ENCODE data around the gene UFL1. TPM values are rescaled to one million over a fixed set of nuclear protein-coding genes. Genes with fewer than 3 reads are reported as not detected.
A peak's percentile ranks its signal among the peaks of the same experiment; 100 is the strongest.
"Not testable (repeated sequence)": the region's sequence is repeated elsewhere in the genome, so short reads cannot be mapped to it uniquely, and the experiment has no call there.

The UFL1 gene
- total RNA-seq, 1 donor from 2014 or later = 17.7 TPM

DNA sequence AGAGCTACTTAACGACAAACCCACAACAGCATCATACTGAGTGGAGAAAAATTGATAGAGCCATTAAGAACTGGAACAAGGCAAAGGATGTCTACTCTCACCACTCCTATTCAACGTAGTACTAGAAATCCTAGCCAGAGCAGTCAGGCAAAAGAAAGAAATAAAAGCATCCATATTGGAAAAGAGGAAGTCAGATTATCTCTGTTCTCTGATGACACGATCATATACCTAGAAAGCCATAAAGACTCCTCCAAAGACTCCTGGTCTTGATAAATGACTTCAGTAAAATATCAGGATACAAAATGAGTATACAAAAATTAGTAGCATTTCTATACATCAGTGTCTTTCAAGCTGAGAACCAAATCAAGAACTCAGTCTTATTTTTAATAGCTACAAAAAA is 24.3 kb downstream of the UFL1 start:
- no peak for DNase-seq (ENCODE audit: extremely low spot score in 2 of 2)
- H3K4me1 ChIP-seq = no peaks in the 10 kb centered on the region
- H3K36me3 ChIP-seq = peaks cover 0 to 58% of the 10 kb centered on the region in 2 donors
- H3K27me3 ChIP-seq = no peaks in the 10 kb centered on the region
- no peak overlapping the region for H3K4me3 ChIP-seq
- H3K9me3 ChIP-seq = no peaks in the 10 kb centered on the region
- intact Hi-C loops (cut with DNase I) = no loop called here
- no peak for TF ChIP-seq POLR2A (IDR thresholded peaks at IDR 0.05)
- no peak overlapping the region for H3K27ac ChIP-seq

DNA sequence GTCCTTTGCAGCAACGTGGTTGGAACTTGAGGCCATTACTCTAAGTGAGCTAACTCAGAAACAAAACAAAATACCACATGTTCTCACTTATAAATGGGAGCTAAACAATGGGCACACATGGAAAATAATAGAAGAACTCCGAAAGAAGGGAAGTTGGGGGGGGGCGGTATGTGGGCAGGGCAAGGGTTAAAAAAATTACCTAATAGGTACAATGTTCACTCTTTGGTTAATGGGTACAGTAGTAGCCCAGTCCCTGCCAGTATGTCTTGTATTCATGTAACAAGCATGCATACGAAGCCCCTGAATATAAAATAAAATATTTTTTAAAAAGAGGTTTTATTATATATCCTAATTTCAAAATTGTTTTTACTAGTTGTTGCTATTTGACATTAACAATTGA is 26.0 kb downstream of the UFL1 start:
- Histone ChIP-seq H3K27me3 (no peaks in the 10 kb centered on the region), H3K4me1 (no peaks in the 10 kb centered on the region), H3K36me3 (peaks cover 0 to 75% of the 10 kb centered on the region in 2 donors), H3K9me3 (no peaks in the 10 kb centered on the region), H3K27ac (no peak overlapping the region), H3K4me3 (no peak overlapping the region)
- DNase-seq (ENCODE audit: extremely low spot score in 2 of 2) = no peak
- TF ChIP-seq, protein P1, sequence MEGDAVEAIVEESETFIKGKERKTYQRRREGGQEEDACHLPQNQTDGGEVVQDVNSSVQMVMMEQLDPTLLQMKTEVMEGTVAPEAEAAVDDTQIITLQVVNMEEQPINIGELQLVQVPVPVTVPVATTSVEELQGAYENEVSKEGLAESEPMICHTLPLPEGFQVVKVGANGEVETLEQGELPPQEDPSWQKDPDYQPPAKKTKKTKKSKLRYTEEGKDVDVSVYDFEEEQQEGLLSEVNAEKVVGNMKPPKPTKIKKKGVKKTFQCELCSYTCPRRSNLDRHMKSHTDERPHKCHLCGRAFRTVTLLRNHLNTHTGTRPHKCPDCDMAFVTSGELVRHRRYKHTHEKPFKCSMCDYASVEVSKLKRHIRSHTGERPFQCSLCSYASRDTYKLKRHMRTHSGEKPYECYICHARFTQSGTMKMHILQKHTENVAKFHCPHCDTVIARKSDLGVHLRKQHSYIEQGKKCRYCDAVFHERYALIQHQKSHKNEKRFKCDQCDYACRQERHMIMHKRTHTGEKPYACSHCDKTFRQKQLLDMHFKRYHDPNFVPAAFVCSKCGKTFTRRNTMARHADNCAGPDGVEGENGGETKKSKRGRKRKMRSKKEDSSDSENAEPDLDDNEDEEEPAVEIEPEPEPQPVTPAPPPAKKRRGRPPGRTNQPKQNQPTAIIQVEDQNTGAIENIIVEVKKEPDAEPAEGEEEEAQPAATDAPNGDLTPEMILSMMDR (IDR thresholded peaks at IDR 0.05) = no peak
- no peak for TF ChIP-seq POLR2AphosphoS5 (IDR thresholded peaks at IDR 0.05; ENCODE audit: insufficient read depth in 1 of 2, low read depth in 1 of 2)
- TF ChIP-seq POLR2A (IDR thresholded peaks at IDR 0.05) = no peak
- intact Hi-C loops (cut with DNase I) = no loop called here

DNA sequence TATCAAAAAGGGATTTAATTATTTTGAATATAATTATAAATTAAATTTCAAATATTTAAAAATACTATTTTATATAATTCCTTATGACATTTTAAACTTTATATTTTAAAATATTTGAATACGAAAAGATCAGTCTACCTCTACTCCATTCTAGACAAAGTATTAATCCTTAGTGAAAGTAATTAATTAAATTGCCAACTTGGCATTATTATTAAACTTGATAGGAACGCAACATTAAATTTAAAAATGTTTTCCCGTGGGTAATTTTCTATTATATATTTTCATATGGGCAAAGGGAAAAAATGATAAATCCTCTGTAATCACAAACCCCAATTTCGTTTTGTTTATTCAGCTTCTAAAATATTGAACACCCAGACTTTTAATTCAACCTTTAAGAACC is 33.0 kb downstream of the UFL1 start:
- Histone ChIP-seq H3K9me3 (no peaks in the 10 kb centered on the region), H3K27me3 (no peaks in the 10 kb centered on the region), H3K4me1 (no peaks in the 10 kb centered on the region), H3K4me3 (no peak overlapping the region), H3K27ac (no peak overlapping the region), H3K36me3 (peaks cover 0 to 44% of the 10 kb centered on the region in 2 donors)
- TF ChIP-seq, protein P1 (IDR thresholded peaks at IDR 0.05) = no peak
- intact Hi-C loops (cut with DNase I) = no loop called here
- no peak for DNase-seq (ENCODE audit: extremely low spot score in 2 of 2)

DNA sequence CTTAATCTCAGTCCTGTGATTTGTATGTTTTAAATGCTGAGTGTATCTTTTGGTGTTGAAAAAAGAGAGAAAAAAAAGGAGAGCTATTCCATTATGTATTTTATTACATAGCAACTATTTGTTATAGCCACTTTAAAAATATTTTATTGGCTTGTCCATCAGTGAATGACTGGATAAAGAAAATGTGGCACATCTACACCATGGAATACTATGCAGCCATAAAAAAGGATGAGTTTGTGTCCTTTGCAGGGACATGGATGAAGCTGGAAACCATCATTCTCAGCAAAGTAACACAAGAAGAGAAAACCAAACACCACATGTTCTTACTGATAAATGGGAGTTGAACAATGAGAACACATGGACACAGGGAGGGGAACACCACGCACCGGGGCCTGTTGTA is 38.1 kb downstream of the UFL1 start:
- intact Hi-C loops (cut with DNase I); H3K27me3 ChIP-seq; H3K4me3 ChIP-seq; DNase-seq (ENCODE audit: extremely low spot score in 2 of 2); H3K27ac ChIP-seq; H3K4me1 ChIP-seq; H3K9me3 ChIP-seq; H3K36me3 ChIP-seq: not testable (repeated sequence)

DNA sequence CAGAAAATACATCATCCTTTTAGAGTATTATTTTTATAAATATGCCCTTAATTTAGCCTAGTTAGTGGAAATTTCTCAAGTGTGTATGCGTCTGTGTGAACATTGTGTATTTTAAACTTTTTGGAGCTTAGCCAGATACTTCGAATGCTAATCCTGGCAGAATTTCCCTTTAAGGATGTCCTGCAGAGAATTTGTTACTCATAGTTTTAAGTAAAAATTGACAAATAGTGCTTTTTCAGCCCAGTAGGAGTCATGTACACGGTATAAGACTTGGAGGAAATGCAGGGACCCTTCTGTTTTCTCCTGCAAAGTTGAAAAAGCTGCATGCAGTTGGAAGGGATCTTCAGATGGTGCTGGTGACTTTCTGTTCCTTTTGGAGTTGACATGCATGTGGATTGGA is 41.3 kb downstream of the UFL1 start, which contains the start of gene FHL5:
TSS of gene FHL5 (plus strand) at position 243 of the 400 bp plus-strand sequence. CDS start 40,486 bp downstream, outside the sequence.
- DNase-seq (ENCODE audit: extremely low spot score in 2 of 2) = no peak
- TF ChIP-seq, protein P1 (IDR thresholded peaks at IDR 0.05) = no peak
- peak in 1 of 2 donors; percentile 24 for TF ChIP-seq POLR2AphosphoS5 (IDR thresholded peaks at IDR 0.05; ENCODE audit: insufficient read depth in 1 of 2, low read depth in 1 of 2)
- H3K27ac ChIP-seq = no peak within 1 kb of the TSS

DNA sequence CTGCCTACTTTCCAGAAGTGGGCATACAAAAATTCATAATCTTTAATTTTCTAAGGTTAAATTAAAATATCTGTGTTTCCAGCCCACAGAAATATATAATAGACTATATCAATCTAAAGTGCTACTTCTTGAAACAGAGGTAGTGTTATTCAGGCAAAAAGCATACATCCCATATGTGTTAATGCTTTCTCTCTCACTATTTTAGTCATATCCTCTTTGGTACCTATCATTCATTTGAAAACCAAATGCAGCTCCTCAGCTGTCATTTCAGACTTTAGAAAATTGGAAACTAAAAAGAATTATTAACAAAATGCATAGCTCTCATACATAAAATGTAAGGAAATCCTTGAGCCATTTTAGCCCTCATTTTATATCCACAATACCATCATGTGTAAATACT is 42.2 kb downstream of the UFL1 start:
- no peaks in the 10 kb centered on the region for H3K36me3 ChIP-seq
- no peaks in the 10 kb centered on the region for H3K27me3 ChIP-seq
- peak overlapping the region in 1 of 2 donors; percentile 21 for H3K4me3 ChIP-seq
- intact Hi-C loops (cut with DNase I) = no loop called here
- no peak for DNase-seq (ENCODE audit: extremely low spot score in 2 of 2)
- no peaks in the 10 kb centered on the region for H3K9me3 ChIP-seq
- H3K27ac ChIP-seq = no peak overlapping the region
- H3K4me1 ChIP-seq = no peaks in the 10 kb centered on the region
- TF ChIP-seq, protein P1 (IDR thresholded peaks at IDR 0.05) = no peak
- TF ChIP-seq POLR2AphosphoS5 (IDR thresholded peaks at IDR 0.05; ENCODE audit: insufficient read depth in 1 of 2, low read depth in 1 of 2) (no peak), POLR2A (IDR thresholded peaks at IDR 0.05) (no peak)

More for the DNA sequence above, 41.3 kb downstream of the UFL1 start, which contains the start of gene FHL5:
- Histone ChIP-seq H3K9me3 (no peaks in the 10 kb centered on the region), H3K27me3 (no peaks in the 10 kb centered on the region), H3K4me3 (peak within 1 kb of the TSS in 1 of 2 donors; percentile 21), H3K36me3 (no peaks in the 10 kb centered on the region), H3K4me1 (no peaks in the 10 kb centered on the region)
- intact Hi-C loops (cut with DNase I) = no loop called here
